Lung (tissue), 12 donors: ENCODE data around the gene GRAMD1A. TPM values are rescaled to one million over a fixed set of nuclear protein-coding genes. Genes with fewer than 3 reads are reported as not detected.

Source experiments
- ATAC-seq: fragments of 200-7000 bp; cut with Tn5 transposase; one replicate; pipeline ENCODE4 v1.9.1; 2020; ENCODE audit warnings: moderate number of reproducible peaks; ENCODE audit not compliant: insufficient read depth, low FRiP score
- DNase-seq, 3 donors: peaks; one replicate each; pipeline ENCODE4 v3.0.0-alpha.2; 2013 to 2017
- H3K27ac ChIP-seq, 2 donors: one replicate each; pipeline ENCODE4 v1.5.1; 2013; ENCODE audit warnings: mild to moderate bottlenecking in 2 of 2, moderate library complexity in 2 of 2, control low read depth in 1 of 2, inconsistent platforms in 1 of 2, low read depth in 1 of 2, low read length in 1 of 2
- H3K27me3 ChIP-seq, 3 donors: one replicate each; pipeline ENCODE4 v1.5.1; 2013; ENCODE audit warnings: low read length in 2 of 3; ENCODE audit not compliant: control insufficient read depth in 3 of 3, insufficient read depth in 3 of 3
- H3K36me3 ChIP-seq, 4 donors: one replicate each; pipeline ENCODE4 v1.5.1; 2013; ENCODE audit warnings: low read length in 4 of 4, mild to moderate bottlenecking in 1 of 4, moderate library complexity in 1 of 4; ENCODE audit not compliant: control insufficient read depth in 4 of 4, insufficient read depth in 4 of 4
- H3K4me1 ChIP-seq, 5 donors: one replicate each; pipeline ENCODE4 v1.5.1; 2013; ENCODE audit warnings: low read length in 5 of 5, mild to moderate bottlenecking in 2 of 5, moderate library complexity in 1 of 5; ENCODE audit not compliant: control insufficient read depth in 5 of 5, insufficient read depth in 5 of 5
- H3K4me3 ChIP-seq: one replicate; pipeline ENCODE4 v1.5.1; 2013; ENCODE audit warnings: mild to moderate bottlenecking, control low read depth, moderate library complexity
- H3K9ac ChIP-seq, 2 donors: one replicate each; pipeline ENCODE4 v1.5.1; 2013; ENCODE audit warnings: low read length in 2 of 2, control low read depth in 1 of 2; ENCODE audit not compliant: insufficient read depth in 1 of 2
- H3K9me3 ChIP-seq, 4 donors: one replicate each; pipeline ENCODE4 v1.5.1; 2013; ENCODE audit warnings: low read length in 3 of 4, mild to moderate bottlenecking in 1 of 4, moderate library complexity in 1 of 4; ENCODE audit not compliant: control insufficient read depth in 4 of 4, insufficient read depth in 3 of 4
- WGBS, 2 donors: extraction: QIAGEN DNeasy Blood & Tissue Kit; methylation state at CpG; one replicate each; pipeline ENCODE4 v1.1.7; 2013; 5-methylcytosine and 5-hydroxymethylcytosine counted together
- polyA plus RNA-seq, 2 donors: library from polyadenylated mRNA; stranded (reverse); fragments of 200-250 nt; gene quantifications; one replicate each; pipeline ENCODE4 v1.2.1, GENCODE V29; 2013
- total RNA-seq, 2 donors: library from RNA; depleted of rRNA in 1 of 2; stranded (reverse); fragments of >200 nt in 1 of 2; gene quantifications; one replicate each; pipeline ENCODE4 v1.2.1, GENCODE V29; 2014 to 2021
- TF ChIP-seq, protein P1 (sequence below): IDR thresholded peaks from 2 replicates; pipeline ENCODE4 v1.5.1; 2012; ENCODE audit warnings: mild to moderate bottlenecking; ENCODE audit errors: control extremely low read depth, extremely low read depth
- donor health status: control.
- donor health status: control.
- donor health status: Bipolar disorder and iron deficiency.
- donor health status: healthy.
- donor health status: DM: yes; HTN: yes; CAD: no.

The GRAMD1A gene
- total and polyA plus RNA-seq, 4 donors, result 92.2 to 217 (median 133) TPM

DNA sequence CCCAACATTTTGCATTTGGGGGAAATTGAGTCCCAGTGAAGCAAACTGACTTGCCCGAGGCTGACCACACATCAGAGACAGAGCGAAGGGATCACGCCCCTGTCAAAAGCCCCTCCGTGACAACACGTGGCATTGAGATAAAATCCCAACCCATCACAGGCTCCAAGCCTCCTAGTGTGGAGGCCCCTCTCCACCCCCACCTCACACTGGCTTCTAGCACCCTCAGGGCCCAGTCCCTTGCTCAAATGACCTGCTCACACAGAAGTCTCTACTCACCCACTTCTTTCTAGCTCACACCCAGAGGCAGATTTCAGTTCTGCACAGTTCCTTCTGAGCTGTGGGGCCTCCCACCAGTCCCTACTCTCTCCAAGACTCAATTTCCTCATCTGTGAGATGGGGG is 51.7 kb downstream of the GRAMD1A start:
- Histone ChIP-seq H3K9ac (no peak overlapping the region), H3K9me3 (no peaks in the 10 kb centered on the region), H3K4me1 (no peaks in the 10 kb centered on the region), H3K27ac (no peak overlapping the region), H3K36me3 (no peaks in the 10 kb centered on the region), H3K27me3 (no peaks in the 10 kb centered on the region), H3K4me3 (no peak overlapping the region)
- ATAC-seq (no peak), DNase-seq (no peak)
- TF ChIP-seq, protein P1, sequence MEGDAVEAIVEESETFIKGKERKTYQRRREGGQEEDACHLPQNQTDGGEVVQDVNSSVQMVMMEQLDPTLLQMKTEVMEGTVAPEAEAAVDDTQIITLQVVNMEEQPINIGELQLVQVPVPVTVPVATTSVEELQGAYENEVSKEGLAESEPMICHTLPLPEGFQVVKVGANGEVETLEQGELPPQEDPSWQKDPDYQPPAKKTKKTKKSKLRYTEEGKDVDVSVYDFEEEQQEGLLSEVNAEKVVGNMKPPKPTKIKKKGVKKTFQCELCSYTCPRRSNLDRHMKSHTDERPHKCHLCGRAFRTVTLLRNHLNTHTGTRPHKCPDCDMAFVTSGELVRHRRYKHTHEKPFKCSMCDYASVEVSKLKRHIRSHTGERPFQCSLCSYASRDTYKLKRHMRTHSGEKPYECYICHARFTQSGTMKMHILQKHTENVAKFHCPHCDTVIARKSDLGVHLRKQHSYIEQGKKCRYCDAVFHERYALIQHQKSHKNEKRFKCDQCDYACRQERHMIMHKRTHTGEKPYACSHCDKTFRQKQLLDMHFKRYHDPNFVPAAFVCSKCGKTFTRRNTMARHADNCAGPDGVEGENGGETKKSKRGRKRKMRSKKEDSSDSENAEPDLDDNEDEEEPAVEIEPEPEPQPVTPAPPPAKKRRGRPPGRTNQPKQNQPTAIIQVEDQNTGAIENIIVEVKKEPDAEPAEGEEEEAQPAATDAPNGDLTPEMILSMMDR, result no peak
- 89 to 91% methylated on average over 5 of the region's 5 CpGs for WGBS, 2 donors

- no peaks in the 10 kb centered on the region for H3K9me3 ChIP-seq
- H3K36me3 ChIP-seq, result no peaks in the 10 kb centered on the region
- H3K4me3 ChIP-seq, result no peak overlapping the region
- TF ChIP-seq, protein P1, result no peak
- H3K27ac ChIP-seq, result no peak overlapping the region
- H3K4me1 ChIP-seq, result no peaks in the 10 kb centered on the region
- WGBS, 2 donors, result 80 to 83% methylated on average over 8 of the region's 8 CpGs
- H3K9ac ChIP-seq, result no peak overlapping the region
- no peaks in the 10 kb centered on the region for H3K27me3 ChIP-seq
- DNase-seq (no peak), ATAC-seq (no peak)
These were observed 52.6 kb downstream of the GRAMD1A start for GRCh38 chr19:35052599-35053190.

DNA sequence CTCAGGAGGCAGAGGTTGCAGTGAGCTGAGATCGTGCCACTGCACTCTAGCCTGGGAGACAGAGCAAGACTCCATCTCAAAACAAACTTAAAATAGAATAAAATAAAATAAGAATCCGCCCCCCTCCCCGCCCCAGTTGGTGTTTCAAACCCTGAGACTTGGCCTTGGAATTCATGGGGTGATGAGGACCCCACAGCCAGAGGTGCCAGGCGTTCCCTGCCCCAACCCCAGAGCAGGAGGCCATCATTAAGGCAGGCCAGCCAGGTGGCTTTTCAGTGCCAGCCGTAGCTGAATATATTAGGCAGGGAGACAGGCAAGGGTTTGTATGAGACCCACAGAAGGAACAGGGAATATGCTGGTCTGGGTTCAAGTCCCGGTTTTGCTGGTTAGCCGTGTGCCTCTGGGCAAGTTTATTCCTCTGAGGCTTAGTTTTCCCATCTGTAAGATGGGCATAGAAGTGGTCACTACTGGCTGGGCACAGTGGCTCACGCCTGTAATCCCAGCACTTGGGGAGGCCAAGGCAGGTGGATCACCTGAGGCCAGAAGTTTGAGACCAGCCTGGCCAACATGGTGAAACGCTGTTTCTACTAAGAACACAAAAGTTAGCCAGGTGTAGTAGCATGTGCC is 53.7 kb downstream of the GRAMD1A start:
- Histone ChIP-seq H3K4me1 (no peaks in the 10 kb centered on the region), H3K4me3 (no peak overlapping the region), H3K27ac (no peak overlapping the region), H3K36me3 (no peaks in the 10 kb centered on the region), H3K9me3 (no peaks in the 10 kb centered on the region), H3K9ac (no peak overlapping the region), H3K27me3 (no peaks in the 10 kb centered on the region)
- TF ChIP-seq, protein P1, result no peak
- no peak for DNase-seq
- 85 to 89% methylated on average over 9 of the region's 9 CpGs for WGBS, 2 donors
- no peak for ATAC-seq
